RWPE2 (cell line): ENCODE results near the gene IL26.

Source experiments
- ATAC-seq: fragments of 200-7000 bp; cut with Tn5 transposase; 3 replicates; pipeline ENCODE4 v1.9.1; 2021; ENCODE audit warnings: low read depth
- DNase-seq: peaks from one replicate; pipeline ENCODE4 v3.0.0-alpha.2; 2020; ENCODE audit warnings: low spot score
- H3K27ac ChIP-seq: fragments of 450-650 bp; 2 replicates; pipeline ENCODE4 v1.5.1; 2017; ENCODE audit warnings: mild to moderate bottlenecking; ENCODE audit not compliant: poor library complexity, severe bottlenecking
- H3K27me3 ChIP-seq: fragments of 250-450 bp; sonication (Bioruptor Pico); 2 replicates; pipeline ENCODE4 v1.5.1; 2021; ENCODE audit warnings: mild to moderate bottlenecking, moderate library complexity; ENCODE audit not compliant: insufficient read depth, poor library complexity, severe bottlenecking
- H3K36me3 ChIP-seq: fragments of 250-450 bp; sonication (Bioruptor Pico); 2 replicates; pipeline ENCODE4 v1.5.1; 2020; ENCODE audit warnings: low read depth, mild to moderate bottlenecking, moderate library complexity
- H3K4me1 ChIP-seq: fragments of 250-450 bp; sonication (Bioruptor Pico); 2 replicates; pipeline ENCODE4 v1.5.1; 2021; ENCODE audit warnings: mild to moderate bottlenecking, moderate library complexity; ENCODE audit not compliant: insufficient read depth, poor library complexity, severe bottlenecking
- H3K4me3 ChIP-seq: fragments of 250-450 bp; sonication (Bioruptor Pico); 2 replicates; pipeline ENCODE4 v1.5.1; 2021; ENCODE audit warnings: mild to moderate bottlenecking, moderate library complexity; ENCODE audit not compliant: severe bottlenecking
- H3K9me3 ChIP-seq: fragments of 250-450 bp; sonication (Bioruptor Pico); 2 replicates; pipeline ENCODE4 v1.5.1; 2021; ENCODE audit warnings: mild to moderate bottlenecking, moderate library complexity; ENCODE audit not compliant: severe bottlenecking
- TF ChIP-seq, protein P1 (sequence below): fragments of 450-650 bp; IDR thresholded peaks from one replicate; pipeline ENCODE4 v1.5.1; 2017; ENCODE audit warnings: mild to moderate bottlenecking, moderate library complexity; ENCODE audit not compliant: poor library complexity, severe bottlenecking

Gene IL26

DNA sequence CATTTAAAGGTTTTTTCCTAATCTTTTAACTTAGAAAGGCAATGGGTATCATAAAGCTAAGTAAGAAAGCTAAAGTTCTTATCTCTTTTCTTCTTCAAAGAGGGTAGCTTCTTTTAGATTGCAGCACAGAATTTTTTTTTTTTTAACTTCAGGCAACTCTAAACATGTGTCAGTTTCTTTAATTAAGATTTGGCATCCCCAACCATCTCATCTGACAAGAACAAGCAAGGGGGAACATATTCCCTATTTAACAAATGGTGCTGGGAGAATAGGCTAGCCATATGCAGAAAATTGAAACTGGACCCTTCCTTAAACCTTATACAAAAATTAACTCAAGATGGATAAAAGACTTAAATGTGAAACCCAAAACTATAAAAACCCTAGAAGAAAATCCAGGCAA lies 51.8 kb downstream of the IL26 start:
- Histone ChIP-seq H3K27me3 (no peaks in the 10 kb centered on the region), H3K4me1 (no peaks in the 10 kb centered on the region), H3K27ac (no peak overlapping the region), H3K4me3 (no peak overlapping the region), H3K9me3 (no peaks in the 10 kb centered on the region), H3K36me3 (no peaks in the 10 kb centered on the region)
- no peak for ATAC-seq
- no peak for DNase-seq
- TF ChIP-seq, protein P1, sequence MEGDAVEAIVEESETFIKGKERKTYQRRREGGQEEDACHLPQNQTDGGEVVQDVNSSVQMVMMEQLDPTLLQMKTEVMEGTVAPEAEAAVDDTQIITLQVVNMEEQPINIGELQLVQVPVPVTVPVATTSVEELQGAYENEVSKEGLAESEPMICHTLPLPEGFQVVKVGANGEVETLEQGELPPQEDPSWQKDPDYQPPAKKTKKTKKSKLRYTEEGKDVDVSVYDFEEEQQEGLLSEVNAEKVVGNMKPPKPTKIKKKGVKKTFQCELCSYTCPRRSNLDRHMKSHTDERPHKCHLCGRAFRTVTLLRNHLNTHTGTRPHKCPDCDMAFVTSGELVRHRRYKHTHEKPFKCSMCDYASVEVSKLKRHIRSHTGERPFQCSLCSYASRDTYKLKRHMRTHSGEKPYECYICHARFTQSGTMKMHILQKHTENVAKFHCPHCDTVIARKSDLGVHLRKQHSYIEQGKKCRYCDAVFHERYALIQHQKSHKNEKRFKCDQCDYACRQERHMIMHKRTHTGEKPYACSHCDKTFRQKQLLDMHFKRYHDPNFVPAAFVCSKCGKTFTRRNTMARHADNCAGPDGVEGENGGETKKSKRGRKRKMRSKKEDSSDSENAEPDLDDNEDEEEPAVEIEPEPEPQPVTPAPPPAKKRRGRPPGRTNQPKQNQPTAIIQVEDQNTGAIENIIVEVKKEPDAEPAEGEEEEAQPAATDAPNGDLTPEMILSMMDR = no peak

DNA sequence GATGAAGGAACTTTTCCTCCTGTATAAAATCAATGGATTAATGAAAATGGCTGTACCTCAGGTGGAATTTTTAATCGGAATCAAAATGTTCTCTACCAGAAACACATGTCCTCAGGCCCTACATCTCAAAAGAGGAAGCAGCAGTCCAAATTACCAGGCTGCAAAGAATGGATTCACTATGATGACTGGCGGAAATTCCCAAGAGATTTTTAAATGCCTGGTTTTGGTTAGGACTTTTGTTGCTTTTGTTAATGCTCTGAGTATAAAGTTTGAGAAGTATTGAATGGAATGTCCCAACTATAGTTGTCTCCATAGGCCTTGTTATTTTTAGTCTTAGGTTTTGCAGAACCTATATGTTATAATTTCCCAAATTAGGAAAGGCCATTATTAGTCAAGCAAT lies 54.9 kb downstream of the IL26 start:
- ATAC-seq = no peak
- TF ChIP-seq, protein P1 = no peak
- H3K9me3 ChIP-seq = no peaks in the 10 kb centered on the region
- no peaks in the 10 kb centered on the region for H3K36me3 ChIP-seq
- H3K27ac ChIP-seq = no peak overlapping the region
- DNase-seq = no peak
- no peak overlapping the region for H3K4me3 ChIP-seq
- no peaks in the 10 kb centered on the region for H3K27me3 ChIP-seq
- H3K4me1 ChIP-seq = no peaks in the 10 kb centered on the region

DNA sequence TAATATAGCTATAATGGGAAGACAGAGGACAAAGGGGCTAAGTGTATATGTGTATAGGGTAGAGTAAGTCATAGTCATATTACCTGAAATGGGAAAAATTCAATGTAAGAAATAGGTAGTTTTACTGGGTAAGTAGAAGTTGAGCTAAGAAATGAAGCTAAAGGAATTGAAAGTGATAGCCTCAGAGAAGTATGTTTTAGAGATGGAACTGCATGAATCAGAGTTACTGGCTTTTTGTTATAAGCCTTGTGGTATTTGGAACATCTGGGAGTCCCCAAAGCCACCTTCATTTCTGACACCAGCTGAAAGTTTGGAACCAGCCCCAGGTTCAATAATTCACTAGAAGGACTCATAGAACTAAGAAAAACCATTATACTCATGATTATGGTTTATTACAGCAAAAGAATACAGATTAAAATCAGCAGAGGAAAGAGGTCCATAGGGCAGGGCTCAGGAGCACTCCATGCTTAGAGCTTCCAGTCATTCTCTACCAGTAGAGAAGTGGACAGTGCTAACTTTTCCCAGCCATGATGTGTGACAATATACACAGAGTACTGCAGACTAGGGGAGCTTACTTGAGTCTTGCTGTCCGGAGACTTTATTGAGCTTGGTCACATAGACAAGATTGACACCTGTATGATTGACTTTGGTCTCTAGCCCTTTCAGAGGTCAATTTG lies 56.3 kb downstream of the IL26 start:
- Histone ChIP-seq H3K36me3 (no peaks in the 10 kb centered on the region), H3K9me3 (no peaks in the 10 kb centered on the region), H3K4me1 (no peaks in the 10 kb centered on the region), H3K27me3 (no peaks in the 10 kb centered on the region), H3K27ac (no peak overlapping the region), H3K4me3 (no peak overlapping the region)
- ATAC-seq = no peak
- TF ChIP-seq, protein P1 = no peak
- no peak for DNase-seq

DNA sequence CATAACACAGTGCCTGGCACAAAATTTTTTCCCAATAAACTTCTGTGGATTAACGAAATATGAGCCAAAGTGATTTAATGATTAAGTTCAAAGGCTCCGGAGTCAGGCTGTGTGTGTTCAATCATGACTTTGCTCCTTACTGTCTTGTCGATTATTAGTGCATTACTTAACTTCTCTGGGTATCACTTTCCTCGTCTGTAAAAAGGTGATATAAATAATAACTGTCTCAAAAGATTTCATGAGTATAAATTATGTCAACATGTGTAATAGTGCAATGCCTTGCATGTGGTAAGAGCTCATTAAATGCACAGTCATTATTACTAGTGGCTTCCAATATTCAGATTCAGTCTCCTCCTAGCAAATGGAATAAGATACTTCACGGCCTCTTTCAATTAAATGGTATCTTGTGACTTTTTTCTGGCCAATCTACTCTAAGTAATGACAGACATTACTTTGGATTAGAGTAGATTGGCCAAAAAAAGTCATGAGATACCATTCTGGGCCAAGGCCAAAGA lies 59.2 kb downstream of the IL26 start:
- Histone ChIP-seq H3K4me3 (no peak overlapping the region), H3K36me3 (no peaks in the 10 kb centered on the region), H3K27me3 (no peaks in the 10 kb centered on the region), H3K9me3 (no peaks in the 10 kb centered on the region), H3K27ac (no peak overlapping the region), H3K4me1 (no peaks in the 10 kb centered on the region)
- no peak for DNase-seq
- ATAC-seq = no peak
- TF ChIP-seq, protein P1 = no peak

DNA sequence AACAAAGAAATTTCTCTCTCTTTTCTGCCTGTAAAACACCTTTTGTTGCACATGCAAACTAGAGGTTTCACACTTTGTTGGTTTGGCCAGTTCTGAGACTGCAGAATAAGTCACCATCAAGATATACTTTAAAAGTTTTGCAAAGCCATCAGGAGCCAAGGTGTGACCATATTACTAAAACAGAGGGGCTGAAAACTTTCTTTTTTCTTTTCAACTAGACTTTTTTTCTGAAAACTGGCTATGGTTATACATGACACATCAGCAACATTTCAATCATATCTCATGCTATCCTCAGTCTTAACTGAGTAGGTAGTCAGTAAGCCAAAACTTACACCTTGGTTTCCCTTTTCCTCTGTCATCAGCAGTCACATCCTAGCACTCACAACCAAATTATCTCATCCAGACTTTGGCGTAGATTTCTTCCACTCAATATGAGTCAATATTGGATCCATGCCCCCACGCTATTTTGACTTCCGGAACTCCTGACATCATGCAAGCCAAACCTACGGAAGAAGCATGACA lies 62.0 kb downstream of the IL26 start:
- ATAC-seq = no peak

More for the DNA sequence above, 62.0 kb downstream of the IL26 start:
- H3K27ac ChIP-seq = no peak overlapping the region
- H3K36me3 ChIP-seq = no peaks in the 10 kb centered on the region
- no peak overlapping the region for H3K4me3 ChIP-seq
- DNase-seq = no peak
- H3K4me1 ChIP-seq = no peaks in the 10 kb centered on the region
- no peaks in the 10 kb centered on the region for H3K9me3 ChIP-seq
- H3K27me3 ChIP-seq = no peaks in the 10 kb centered on the region
- TF ChIP-seq, protein P1 = no peak
